ENCODE data around the gene HERC5. TPM values are rescaled to one million over a fixed set of nuclear protein-coding genes. Genes with fewer than 3 reads are reported as not detected.

The HERC5 gene
- total RNA-seq, 1 donor from 2014 or later: 21.2 TPM

DNA sequence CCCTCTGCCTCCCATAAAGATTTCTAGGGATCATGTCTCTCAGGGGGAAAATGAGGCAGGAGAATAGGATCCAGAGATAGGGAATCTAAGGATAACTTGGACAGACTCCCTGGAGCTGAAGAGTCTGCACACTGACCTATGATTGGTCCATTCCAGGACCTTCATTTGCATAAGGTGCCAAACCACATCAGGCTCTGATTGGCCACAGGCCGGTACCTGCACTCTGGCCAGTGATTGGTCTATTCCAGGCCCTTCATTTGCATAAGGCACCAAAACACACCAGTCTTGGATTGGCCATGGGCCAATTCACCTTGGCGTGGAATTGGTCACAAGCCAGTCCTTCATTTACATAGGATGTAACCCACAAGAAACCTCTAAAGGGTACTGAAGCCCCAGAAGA, 4.0 kb upstream of the HERC5 start:
- intact Hi-C loops (cut with micrococcal nuclease): loop anchor here (10.0 kb wide), 1 partner anchor 842 kb away; no protein-coding TSS in a partner anchor
- Mint-ChIP-seq H3K27me3 (ENCODE audit: insufficient read depth) (no peaks in the 10 kb centered on the region), H3K9me3 (peaks cover 3% of the 10 kb centered on the region), H3K36me3 (ENCODE audit: low read depth) (peaks cover 28% of the 10 kb centered on the region), H3K4me1 (ENCODE audit: low read depth) (peaks cover 24% of the 10 kb centered on the region), H3K4me3 (no peak overlapping the region), H3K27ac (no peak overlapping the region)
- no peak for DNase-seq (ENCODE audit: low spot score)

- peak overlapping the region; percentile 100 for H3K27ac Mint-ChIP-seq
- intact Hi-C loops (cut with micrococcal nuclease): loop anchor here (1.0 to 10.0 kb wide), 16 partner anchors 9 to 1520 kb away; partner anchors contain the start of genes ABCG2, AFF1, HSD17B11 and PYURF
These were observed 586 bp downstream of the HERC5 start for GRCh38 chr4:88457307-88458103.

GRCh38 chr4:88458104-88458740, 1.3 kb downstream of the HERC5 start:
- Mint-ChIP-seq H3K27me3 (ENCODE audit: insufficient read depth) (no peaks in the 10 kb centered on the region), H3K27ac (peak overlapping the region; percentile 86), H3K36me3 (ENCODE audit: low read depth) (peaks cover 28% of the 10 kb centered on the region), H3K4me1 (ENCODE audit: low read depth) (peaks cover 61% of the 10 kb centered on the region), H3K4me3 (peak overlapping the region; percentile 99), H3K9me3 (peaks cover 3% of the 10 kb centered on the region)
- intact Hi-C loops (cut with micrococcal nuclease): loop anchor here (1.0 to 10.0 kb wide), 5 partner anchors 154 to 1521 kb away; partner anchors contain the start of genes AFF1 and HSD17B11
- DNase-seq (ENCODE audit: low spot score): no peak

More at GRCh38 chr4:88457307-88458103, 586 bp downstream of the HERC5 start:
- Mint-ChIP-seq H3K36me3 (ENCODE audit: low read depth) (peaks cover 28% of the 10 kb centered on the region), H3K27me3 (ENCODE audit: insufficient read depth) (no peaks in the 10 kb centered on the region), H3K9me3 (peaks cover 3% of the 10 kb centered on the region), H3K4me1 (ENCODE audit: low read depth) (peaks cover 54% of the 10 kb centered on the region), H3K4me3 (peak overlapping the region; percentile 99)
- no peak for DNase-seq (ENCODE audit: low spot score)

- Mint-ChIP-seq H3K36me3 (ENCODE audit: low read depth) (peaks cover 64% of the 10 kb centered on the region), H3K27me3 (ENCODE audit: insufficient read depth) (no peaks in the 10 kb centered on the region), H3K4me1 (ENCODE audit: low read depth) (peaks cover 47% of the 10 kb centered on the region), H3K4me3 (no peak overlapping the region), H3K9me3 (no peaks in the 10 kb centered on the region), H3K27ac (peak overlapping the region; percentile 75)
- DNase-seq (ENCODE audit: low spot score): no peak
- intact Hi-C loops (cut with micrococcal nuclease): loop anchor here (1.0 kb wide), 1 partner anchor 8 kb away; the partner anchor contains the start of gene HERC5
These were observed 8.8 kb downstream of the HERC5 start for GRCh38 chr4:88465653-88466192.

DNA sequence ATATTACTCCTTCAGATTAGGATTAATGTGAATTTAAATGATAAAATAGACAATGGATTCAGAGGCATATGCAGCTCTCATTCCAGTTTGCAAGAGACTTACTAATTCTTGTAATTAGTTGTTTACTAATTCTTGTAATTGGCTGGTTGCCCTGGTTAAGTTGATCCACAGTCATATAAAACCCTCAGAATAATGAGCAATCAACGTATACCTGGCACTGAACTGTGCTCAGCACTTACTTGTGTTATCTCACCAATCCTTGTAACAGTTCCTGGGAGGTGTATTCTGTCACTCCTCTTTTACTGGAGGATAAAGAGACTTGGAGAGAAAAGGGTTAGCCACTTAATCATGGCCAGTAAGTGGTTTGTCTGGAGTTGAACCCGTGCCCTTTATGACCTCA, 10.5 kb downstream of the HERC5 start:
- no peaks in the 10 kb centered on the region for H3K27me3 Mint-ChIP-seq (ENCODE audit: insufficient read depth)
- no peak overlapping the region for H3K27ac Mint-ChIP-seq
- intact Hi-C loops (cut with micrococcal nuclease): no loop called here
- peaks cover 65% of the 10 kb centered on the region for H3K36me3 Mint-ChIP-seq (ENCODE audit: low read depth)
- H3K4me1 Mint-ChIP-seq (ENCODE audit: low read depth): peaks cover 30% of the 10 kb centered on the region
- no peak overlapping the region for H3K4me3 Mint-ChIP-seq
- H3K9me3 Mint-ChIP-seq: no peaks in the 10 kb centered on the region
- DNase-seq (ENCODE audit: low spot score): no peak

DNA sequence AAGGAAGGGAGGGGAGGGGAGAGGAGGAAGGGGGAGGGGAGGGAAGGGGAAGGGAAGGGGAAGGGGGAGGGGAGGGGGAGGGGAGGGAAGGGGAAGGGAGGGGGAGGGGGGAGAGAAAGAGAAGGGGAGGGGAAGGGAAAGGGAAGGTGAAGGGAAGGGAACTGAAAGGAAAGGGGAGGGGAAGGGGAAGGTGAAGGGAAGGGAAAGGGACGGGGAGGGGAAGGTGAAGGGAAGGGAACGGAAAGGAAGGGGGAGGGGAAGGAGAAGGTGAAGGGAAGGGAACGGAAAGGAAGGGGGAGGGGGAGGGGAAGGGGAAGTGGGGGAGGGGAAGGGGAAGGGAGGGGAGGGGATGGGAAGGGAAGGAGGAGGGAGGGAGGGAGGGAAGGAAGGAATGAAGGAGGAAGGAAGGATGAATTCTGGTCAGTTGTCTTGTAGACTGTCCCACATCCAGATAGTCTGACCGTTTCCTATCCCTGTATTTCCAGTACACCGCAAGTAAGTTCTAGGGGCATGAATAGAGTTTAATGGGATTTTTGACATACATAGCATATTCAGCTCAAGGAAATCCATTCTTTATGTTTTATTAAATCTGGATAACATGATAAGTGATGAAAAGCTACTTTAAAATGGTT, 20.4 kb downstream of the HERC5 start:
- intact Hi-C loops (cut with micrococcal nuclease): no loop called here
- Mint-ChIP-seq H3K9me3 (no peaks in the 10 kb centered on the region), H3K4me3 (no peak overlapping the region), H3K36me3 (ENCODE audit: low read depth) (peaks cover 37% of the 10 kb centered on the region), H3K4me1 (ENCODE audit: low read depth) (no peaks in the 10 kb centered on the region), H3K27me3 (ENCODE audit: insufficient read depth) (no peaks in the 10 kb centered on the region), H3K27ac (no peak overlapping the region)
- DNase-seq (ENCODE audit: low spot score): no peak

DNA sequence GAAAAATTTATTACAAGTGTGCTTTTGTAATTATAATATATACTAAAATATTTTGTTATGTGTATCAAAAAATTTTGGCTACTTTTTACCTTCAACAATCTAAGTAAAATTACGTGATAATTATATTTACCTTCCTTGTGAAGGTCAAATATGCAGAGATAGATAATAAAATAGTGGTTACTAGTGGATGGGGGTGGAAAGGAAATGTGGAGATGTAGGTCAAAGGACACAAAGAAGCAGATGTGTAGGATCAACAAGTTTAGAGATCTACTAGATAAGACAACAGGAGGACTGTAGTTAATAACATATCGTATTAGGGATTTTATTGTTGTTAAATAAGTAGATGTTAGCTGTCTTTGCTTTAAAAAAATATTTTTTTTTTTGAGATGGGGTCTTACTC, 21.3 kb downstream of the HERC5 start:
- H3K9me3 Mint-ChIP-seq: no peaks in the 10 kb centered on the region
- no peak for DNase-seq (ENCODE audit: low spot score)
- no peaks in the 10 kb centered on the region for H3K27me3 Mint-ChIP-seq (ENCODE audit: insufficient read depth)
- no peak overlapping the region for H3K4me3 Mint-ChIP-seq
- H3K4me1 Mint-ChIP-seq (ENCODE audit: low read depth): no peaks in the 10 kb centered on the region
- no peak overlapping the region for H3K27ac Mint-ChIP-seq
- intact Hi-C loops (cut with micrococcal nuclease): no loop called here
- peaks cover 35% of the 10 kb centered on the region for H3K36me3 Mint-ChIP-seq (ENCODE audit: low read depth)

GRCh38 chr4:88481537-88481936, 24.6 kb downstream of the HERC5 start:
- H3K36me3 Mint-ChIP-seq (ENCODE audit: low read depth): peaks cover 34% of the 10 kb centered on the region
- H3K9me3 Mint-ChIP-seq: no peaks in the 10 kb centered on the region
- H3K4me3 Mint-ChIP-seq: no peak overlapping the region
- H3K27me3 Mint-ChIP-seq (ENCODE audit: insufficient read depth): no peaks in the 10 kb centered on the region
- intact Hi-C loops (cut with micrococcal nuclease): no loop called here
- no peak for DNase-seq (ENCODE audit: low spot score)
- H3K4me1 Mint-ChIP-seq (ENCODE audit: low read depth): no peaks in the 10 kb centered on the region
- H3K27ac Mint-ChIP-seq: no peak overlapping the region

GRCh38 chr4:88489100-88489761, 32.3 kb downstream of the HERC5 start:
- peaks cover 43% of the 10 kb centered on the region for H3K36me3 Mint-ChIP-seq (ENCODE audit: low read depth)
- H3K27ac Mint-ChIP-seq: peak overlapping the region; percentile 68
- no peak for DNase-seq (ENCODE audit: low spot score)
- no peaks in the 10 kb centered on the region for H3K27me3 Mint-ChIP-seq (ENCODE audit: insufficient read depth)
- peaks cover 18% of the 10 kb centered on the region for H3K4me1 Mint-ChIP-seq (ENCODE audit: low read depth)
- H3K9me3 Mint-ChIP-seq: no peaks in the 10 kb centered on the region
- intact Hi-C loops (cut with micrococcal nuclease): loop anchor here (1.0 kb wide), 1 partner anchor 32 kb away; the partner anchor contains the start of gene HERC5
- no peak overlapping the region for H3K4me3 Mint-ChIP-seq

- Mint-ChIP-seq H3K27ac (no peak overlapping the region), H3K36me3 (ENCODE audit: low read depth) (peaks cover 57% of the 10 kb centered on the region), H3K4me1 (ENCODE audit: low read depth) (peaks cover 9% of the 10 kb centered on the region), H3K4me3 (no peak overlapping the region), H3K9me3 (no peaks in the 10 kb centered on the region), H3K27me3 (ENCODE audit: insufficient read depth) (no peaks in the 10 kb centered on the region)
- intact Hi-C loops (cut with micrococcal nuclease): no loop called here
- DNase-seq (ENCODE audit: low spot score): no peak
These were observed 41.0 kb downstream of the HERC5 start for GRCh38 chr4:88497859-88498409.

- Mint-ChIP-seq H3K36me3 (ENCODE audit: low read depth) (peaks cover 55% of the 10 kb centered on the region), H3K27ac (no peak overlapping the region), H3K27me3 (ENCODE audit: insufficient read depth) (no peaks in the 10 kb centered on the region), H3K4me1 (ENCODE audit: low read depth) (peaks cover 17% of the 10 kb centered on the region), H3K9me3 (no peaks in the 10 kb centered on the region), H3K4me3 (no peak overlapping the region)
- no peak for DNase-seq (ENCODE audit: low spot score)
- intact Hi-C loops (cut with micrococcal nuclease): no loop called here
These were observed 46.4 kb downstream of the HERC5 start for GRCh38 chr4:88503344-88503743.

DNA sequence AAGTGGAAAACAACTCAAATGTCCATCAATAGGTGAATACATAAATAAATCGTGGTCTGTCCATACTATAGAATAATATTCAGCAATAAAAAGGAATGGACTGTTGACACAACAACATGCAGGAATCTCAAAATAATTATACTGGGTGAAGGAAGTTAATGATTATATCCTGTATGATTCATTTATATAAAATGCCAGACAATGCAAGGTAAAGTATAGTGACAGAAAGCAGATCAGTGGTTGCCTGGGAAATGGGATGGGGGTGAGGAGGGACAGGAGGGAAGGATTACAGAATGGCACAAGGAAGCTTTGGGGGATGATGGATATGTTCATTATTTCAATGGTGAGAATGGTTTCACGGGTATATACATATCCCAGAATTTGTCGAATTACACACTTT, 54.3 kb downstream of the HERC5 start:
- intact Hi-C loops (cut with micrococcal nuclease): no loop called here
- H3K27ac Mint-ChIP-seq: no peak overlapping the region

More for the DNA sequence above, 54.3 kb downstream of the HERC5 start:
- no peaks in the 10 kb centered on the region for H3K4me1 Mint-ChIP-seq (ENCODE audit: low read depth)
- no peak overlapping the region for H3K4me3 Mint-ChIP-seq
- no peak for DNase-seq (ENCODE audit: low spot score)
- no peaks in the 10 kb centered on the region for H3K27me3 Mint-ChIP-seq (ENCODE audit: insufficient read depth)
- peaks cover 5% of the 10 kb centered on the region for H3K36me3 Mint-ChIP-seq (ENCODE audit: low read depth)
- H3K9me3 Mint-ChIP-seq: no peaks in the 10 kb centered on the region

Measured in activated T-helper 1 cell treated with anti-CD3 and anti-CD28 coated beads, Interleukin-12 subunit alpha, Interleukin-12 subunit beta, Interleukin-2, Interleukin-4 antibody, amounts not matched to agents 30 ng/mL and 10 ng/mL and 1 ng/mL, durations not matched to agents 14 hours and 24 hours and 36 hours (primary cell).